Nephron (organoid): ENCODE measurements around the gene NTM.

ENCODE experiments used
- H3K27ac Mint-ChIP-seq, 3 experiments: 2 replicates each; pipeline ENCODE4 v1.8.0; 2020; ENCODE audit warnings: mixed read lengths in 3 of 3, mild to moderate bottlenecking in 2 of 3, moderate library complexity in 1 of 3
- H3K27me3 Mint-ChIP-seq: 2 replicates; pipeline ENCODE4 v1.8.0; 2021; ENCODE audit warnings: low read depth, mild to moderate bottlenecking, moderate library complexity, mixed read lengths
- H3K36me3 Mint-ChIP-seq: 2 replicates; pipeline ENCODE4 v1.8.0; 2020; ENCODE audit warnings: low read depth, mixed read lengths
- H3K4me1 Mint-ChIP-seq: 2 replicates; pipeline ENCODE4 v1.8.0; 2020; ENCODE audit warnings: mixed read lengths
- H3K4me3 Mint-ChIP-seq, 3 experiments: 2 replicates each; pipeline ENCODE4 v1.8.0; 2020; ENCODE audit warnings: mild to moderate bottlenecking in 3 of 3, mixed read lengths in 3 of 3, moderate library complexity in 2 of 3
- H3K9me3 Mint-ChIP-seq: 2 replicates; pipeline ENCODE4 v1.8.0; 2020; ENCODE audit warnings: mixed read lengths
- CTCF ChIP-seq, 3 experiments: fragments of 200-600 bp; sonication (generic); IDR thresholded peaks; one replicate each; pipeline ENCODE4 v1.5.0; 2021; ENCODE audit warnings: antibody characterized with exemption in 3 of 3; ENCODE audit not compliant: unreplicated experiment in 3 of 3

The NTM gene

GRCh38 chr11:131980199-131980598 is 609.8 kb downstream of the NTM start:
- TF ChIP-seq CTCF (IDR thresholded peaks at IDR 0.05; ENCODE audit: unreplicated experiment in 3 of 3) = no peak
- Mint-ChIP-seq H3K4me3 (no peak overlapping the region), H3K27me3 (peaks cover 9% of the 10 kb centered on the region), H3K9me3 (no peaks in the 10 kb centered on the region), H3K36me3 (no peaks in the 10 kb centered on the region), H3K27ac (no peak overlapping the region), H3K4me1 (peaks cover 6% of the 10 kb centered on the region)

GRCh38 chr11:131980888-131981668 is 610.7 kb downstream of the NTM start:
- Mint-ChIP-seq H3K9me3 (no peaks in the 10 kb centered on the region), H3K4me3 (no peak overlapping the region), H3K27me3 (peaks cover 9% of the 10 kb centered on the region), H3K27ac (no peak overlapping the region), H3K36me3 (no peaks in the 10 kb centered on the region), H3K4me1 (peaks cover 14% of the 10 kb centered on the region)
- no peak for TF ChIP-seq CTCF (IDR thresholded peaks at IDR 0.05; ENCODE audit: unreplicated experiment in 3 of 3)

GRCh38 chr11:131982154-131982553 is 611.7 kb downstream of the NTM start:
- Mint-ChIP-seq H3K36me3 (no peaks in the 10 kb centered on the region), H3K4me3 (no peak overlapping the region), H3K27me3 (peaks cover 9% of the 10 kb centered on the region), H3K27ac (peak overlapping the region in 1 of 3 experiments; percentile 36), H3K4me1 (peaks cover 21% of the 10 kb centered on the region), H3K9me3 (no peaks in the 10 kb centered on the region)
- TF ChIP-seq CTCF (IDR thresholded peaks at IDR 0.05; ENCODE audit: unreplicated experiment in 3 of 3) = no peak

- Mint-ChIP-seq H3K27ac (peak overlapping the region; percentile 60 to 84 (median 73)), H3K4me1 (peaks cover 21% of the 10 kb centered on the region), H3K36me3 (no peaks in the 10 kb centered on the region), H3K9me3 (no peaks in the 10 kb centered on the region), H3K27me3 (no peaks in the 10 kb centered on the region), H3K4me3 (no peak overlapping the region)
- no peak for TF ChIP-seq CTCF (IDR thresholded peaks at IDR 0.05; ENCODE audit: unreplicated experiment in 3 of 3)
Observed at GRCh38 chr11:131985846-131986301, 615.5 kb downstream of the NTM start.

GRCh38 chr11:131987703-131988102 is 617.3 kb downstream of the NTM start:
- Mint-ChIP-seq H3K4me3 (no peak overlapping the region), H3K36me3 (no peaks in the 10 kb centered on the region), H3K4me1 (peaks cover 15% of the 10 kb centered on the region), H3K27me3 (no peaks in the 10 kb centered on the region), H3K9me3 (no peaks in the 10 kb centered on the region), H3K27ac (no peak overlapping the region)
- TF ChIP-seq CTCF (IDR thresholded peaks at IDR 0.05; ENCODE audit: unreplicated experiment in 3 of 3) = no peak

GRCh38 chr11:131991606-131992005 is 621.2 kb downstream of the NTM start:
- no peak overlapping the region for H3K27ac Mint-ChIP-seq
- peaks cover 4% of the 10 kb centered on the region for H3K36me3 Mint-ChIP-seq
- TF ChIP-seq CTCF (IDR thresholded peaks at IDR 0.05; ENCODE audit: unreplicated experiment in 3 of 3) = no peak
- H3K27me3 Mint-ChIP-seq = no peaks in the 10 kb centered on the region
- H3K9me3 Mint-ChIP-seq = peaks cover 4% of the 10 kb centered on the region
- peaks cover 2% of the 10 kb centered on the region for H3K4me1 Mint-ChIP-seq
- H3K4me3 Mint-ChIP-seq = no peak overlapping the region
